Trophoblast cell (in vitro differentiated cells and primary cell): ENCODE measurements around the gene AMBRA1.

ENCODE experiments used
- DNase-seq, 2 donors: peaks; one replicate each; pipeline ENCODE4 v3.0.0-alpha.2; 2016
- H2AFZ ChIP-seq: 2 replicates; pipeline ENCODE4 v1.6.1; 2013; ENCODE audit warnings: low read length, moderate library complexity, mild to moderate bottlenecking; ENCODE audit not compliant: insufficient read depth, poor library complexity
- H2AK5ac ChIP-seq: 2 replicates; pipeline ENCODE4 v1.6.1; 2013; ENCODE audit warnings: mild to moderate bottlenecking, low read length
- H2BK120ac ChIP-seq: 2 replicates; pipeline ENCODE4 v1.6.1; 2013; ENCODE audit warnings: low read length, mild to moderate bottlenecking, moderate library complexity; ENCODE audit not compliant: insufficient read depth, poor library complexity
- H2BK12ac ChIP-seq: 2 replicates; pipeline ENCODE4 v1.6.1; 2013; ENCODE audit warnings: mild to moderate bottlenecking, low read length, moderate library complexity
- H2BK5ac ChIP-seq: 2 replicates; pipeline ENCODE4 v1.6.1; 2013; ENCODE audit warnings: low read length, low read depth, moderate library complexity, mild to moderate bottlenecking; ENCODE audit not compliant: poor library complexity
- H3K14ac ChIP-seq: 2 replicates; pipeline ENCODE4 v1.6.1; 2013; ENCODE audit warnings: mild to moderate bottlenecking, low read length
- H3K18ac ChIP-seq: 2 replicates; pipeline ENCODE4 v1.6.1; 2013; ENCODE audit warnings: mild to moderate bottlenecking, low read length
- H3K23ac ChIP-seq: 2 replicates; pipeline ENCODE4 v1.6.1; 2013; ENCODE audit warnings: low read length
- H3K27ac ChIP-seq: 2 replicates; pipeline ENCODE4 v1.5.1; 2013; ENCODE audit warnings: low read depth, mild to moderate bottlenecking, inconsistent platforms, low read length, moderate library complexity
- H3K27me3 ChIP-seq: 2 replicates; pipeline ENCODE4 v1.6.1; 2013; ENCODE audit warnings: inconsistent platforms, mild to moderate bottlenecking, low read length, moderate library complexity; ENCODE audit not compliant: insufficient read depth
- H3K36me3 ChIP-seq, 2 experiments: 1 replicate in 1 of 2; 2 replicates in 1 of 2; pipeline ENCODE4 v1.6.1; 2013; ENCODE audit warnings: low read length in 2 of 2, mild to moderate bottlenecking in 2 of 2, moderate library complexity in 1 of 2; ENCODE audit not compliant: insufficient read depth in 2 of 2, control insufficient read depth in 1 of 2
- H3K4ac ChIP-seq: 2 replicates; pipeline ENCODE4 v1.6.1; 2013; ENCODE audit warnings: low read depth, mild to moderate bottlenecking, low read length, moderate library complexity
- H3K4me1 ChIP-seq, 2 experiments: 1 replicate in 1 of 2; 2 replicates in 1 of 2; pipeline ENCODE4 v1.6.1; 2013; ENCODE audit warnings: low read length in 2 of 2, mild to moderate bottlenecking in 2 of 2, moderate library complexity in 1 of 2; ENCODE audit not compliant: insufficient read depth in 2 of 2, control insufficient read depth in 1 of 2
- H3K4me2 ChIP-seq: 2 replicates; pipeline ENCODE4 v1.6.1; 2013; ENCODE audit warnings: inconsistent platforms, mild to moderate bottlenecking, low read length, moderate library complexity
- H3K4me3 ChIP-seq: 2 replicates; pipeline ENCODE4 v1.5.1; 2013; ENCODE audit warnings: mild to moderate bottlenecking, low read depth, low read length, inconsistent platforms
- H3K79me1 ChIP-seq: one replicate; pipeline ENCODE4 v1.6.1; 2013; ENCODE audit warnings: low read length
- H3K79me2 ChIP-seq: 2 replicates; pipeline ENCODE4 v1.6.1; 2013; ENCODE audit warnings: low read length, mild to moderate bottlenecking; ENCODE audit not compliant: control insufficient read depth, insufficient read depth, poor library complexity
- H3K9ac ChIP-seq: 2 replicates; pipeline ENCODE4 v1.6.1; 2013; ENCODE audit warnings: mild to moderate bottlenecking, low read length
- H3K9me3 ChIP-seq: 2 replicates; pipeline ENCODE4 v1.6.1; 2013; ENCODE audit warnings: low read depth, mild to moderate bottlenecking, control low read depth, inconsistent platforms, low read length; ENCODE audit not compliant: insufficient read depth
- H4K12ac ChIP-seq: 2 replicates; pipeline ENCODE4 v1.6.1; 2013; ENCODE audit warnings: low read depth, mild to moderate bottlenecking, low read length, moderate library complexity
- H4K8ac ChIP-seq: 2 replicates; pipeline ENCODE4 v1.6.1; 2013; ENCODE audit warnings: low read depth, mild to moderate bottlenecking, low read length, moderate library complexity
- H4K91ac ChIP-seq: one replicate; pipeline ENCODE4 v1.6.1; 2013; ENCODE audit warnings: low read depth, mild to moderate bottlenecking, low read length, moderate library complexity
- WGBS: extraction: QIAGEN DNeasy Blood & Tissue Kit; methylation state at CpG from one replicate; pipeline ENCODE4 v1.1.7; 2013; ENCODE audit warnings: missing lambda C conversion rate; ENCODE audit not compliant: insufficient read length, insufficient coverage; ENCODE audit errors: extremely low coverage; 5-methylcytosine and 5-hydroxymethylcytosine counted together

AMBRA1 gene

DNA sequence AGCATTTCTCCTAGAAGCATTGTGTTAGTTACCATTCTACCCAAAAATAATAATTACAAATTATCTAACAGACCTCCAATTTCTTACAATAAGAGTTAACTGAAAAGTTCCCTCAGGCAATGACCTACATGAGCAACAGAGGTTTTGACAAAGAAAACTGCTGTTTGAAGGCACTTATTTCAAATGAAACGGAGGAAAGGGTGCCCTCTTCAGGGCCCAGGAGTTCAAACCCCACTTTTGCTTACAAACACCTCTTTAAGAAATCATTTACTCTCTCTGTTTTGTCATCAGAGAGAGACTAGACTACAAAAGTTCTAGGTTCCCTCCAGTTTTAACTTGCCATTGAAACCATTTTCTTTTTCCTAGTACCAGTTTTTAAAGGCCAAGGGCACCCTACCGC, 56.7 kb downstream of the AMBRA1 start:
- Histone ChIP-seq H3K4me3 (no peak overlapping the region), H3K14ac (no peak overlapping the region), H3K18ac (no peak overlapping the region), H3K27me3 (no peaks in the 10 kb centered on the region), H2BK120ac (no peak overlapping the region), H2BK12ac (no peak overlapping the region), H3K79me1 (no peaks in the 10 kb centered on the region), H4K91ac (no peak overlapping the region), H3K4me2 (no peak overlapping the region), H3K27ac (no peak overlapping the region), H4K8ac (no peak overlapping the region), H2AFZ (no peak overlapping the region), H2AK5ac (no peak overlapping the region), H2BK5ac (no peak overlapping the region), H3K9ac (no peak overlapping the region), H3K9me3 (no peaks in the 10 kb centered on the region), H3K23ac (no peak overlapping the region), H3K79me2 (no peaks in the 10 kb centered on the region), H3K36me3 (peaks cover 6 to 10% of the 10 kb centered on the region in 2 experiments), H3K4ac (no peak overlapping the region), H4K12ac (no peak overlapping the region), H3K4me1 (no peaks in the 10 kb centered on the region)
- no peak for DNase-seq
- no CpG with 5 or more reads among the region's 2 CpGs for WGBS

DNA sequence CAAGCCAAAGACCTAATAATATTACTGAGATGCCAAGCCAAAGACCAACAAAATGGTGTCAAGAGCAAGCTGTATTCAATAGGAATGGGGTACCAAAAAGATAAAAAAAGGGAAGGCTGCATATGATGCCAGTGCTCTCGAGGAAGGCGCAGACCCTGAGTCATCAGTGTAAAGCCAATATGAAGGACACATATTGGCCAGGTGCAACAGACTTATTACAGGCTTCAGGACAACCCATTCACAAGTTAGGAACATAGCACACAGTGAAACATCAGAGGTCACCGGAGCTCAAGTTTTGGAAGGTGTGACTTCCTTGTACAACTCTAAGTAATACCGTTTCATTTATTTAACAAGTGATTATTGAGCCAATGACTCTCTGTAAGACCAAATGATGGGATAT, 58.1 kb downstream of the AMBRA1 start:
- H4K91ac ChIP-seq = no peak overlapping the region
- no peak overlapping the region for H3K9ac ChIP-seq
- no peak overlapping the region for H2BK5ac ChIP-seq
- no peak overlapping the region for H2AK5ac ChIP-seq
- H3K79me1 ChIP-seq = no peaks in the 10 kb centered on the region
- H3K27me3 ChIP-seq = no peaks in the 10 kb centered on the region
- no peak overlapping the region for H3K23ac ChIP-seq
- H2AFZ ChIP-seq = no peak overlapping the region
- no peaks in the 10 kb centered on the region for H3K4me1 ChIP-seq
- H4K12ac ChIP-seq = no peak overlapping the region
- H3K9me3 ChIP-seq = no peaks in the 10 kb centered on the region
- H2BK120ac ChIP-seq = no peak overlapping the region
- WGBS = no CpG with 5 or more reads among the region's 4 CpGs
- no peak overlapping the region for H4K8ac ChIP-seq
- H3K14ac ChIP-seq = no peak overlapping the region
- no peak overlapping the region for H3K4me3 ChIP-seq
- peak overlapping the region; percentile 64 for H3K4ac ChIP-seq
- no peak overlapping the region for H3K4me2 ChIP-seq
- H2BK12ac ChIP-seq = no peak overlapping the region
- no peak overlapping the region for H3K27ac ChIP-seq
- no peaks in the 10 kb centered on the region for H3K79me2 ChIP-seq
- no peak overlapping the region for H3K18ac ChIP-seq
- H3K36me3 ChIP-seq = no peaks in the 10 kb centered on the region
- no peak for DNase-seq

DNA sequence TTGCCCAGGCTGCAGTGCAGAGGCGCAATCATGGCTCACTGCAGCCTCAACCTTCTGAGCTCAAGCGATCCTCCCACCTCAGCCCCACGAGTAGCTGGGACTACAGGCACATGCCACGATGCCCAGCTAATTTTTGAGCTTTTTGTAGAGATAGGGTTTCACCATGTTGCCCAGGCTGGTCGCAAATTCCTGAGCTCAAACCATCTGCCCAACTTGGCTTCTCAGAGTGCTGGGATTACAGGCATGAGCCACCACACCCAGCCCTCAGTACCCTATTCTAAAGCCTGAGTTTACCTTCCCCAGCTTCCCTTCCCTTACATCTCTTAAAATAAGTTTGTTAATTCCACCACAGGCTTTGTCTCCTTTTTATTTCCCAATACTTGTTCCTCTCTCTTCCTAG, 59.1 kb downstream of the AMBRA1 start:
- Histone ChIP-seq H3K9me3 (no peaks in the 10 kb centered on the region), H3K14ac (no peak overlapping the region), H3K9ac (no peak overlapping the region), H3K4me1 (no peaks in the 10 kb centered on the region), H3K27ac (no peak overlapping the region), H4K91ac (no peak overlapping the region), H3K4me3 (no peak overlapping the region), H2AK5ac (no peak overlapping the region), H2BK5ac (no peak overlapping the region), H3K23ac (no peak overlapping the region), H4K8ac (no peak overlapping the region), H2BK120ac (no peak overlapping the region), H3K79me2 (no peaks in the 10 kb centered on the region), H2BK12ac (no peak overlapping the region), H3K36me3 (no peaks in the 10 kb centered on the region), H2AFZ (no peak overlapping the region), H3K4me2 (no peak overlapping the region), H3K27me3 (no peaks in the 10 kb centered on the region), H3K79me1 (no peaks in the 10 kb centered on the region), H3K18ac (no peak overlapping the region), H4K12ac (no peak overlapping the region), H3K4ac (no peak overlapping the region)
- no peak for DNase-seq
- no CpG with 5 or more reads among the region's 5 CpGs for WGBS

GRCh38 chr11:46533396-46534100, 60.3 kb downstream of the AMBRA1 start:
- Histone ChIP-seq H3K4ac (no peak overlapping the region), H3K9ac (peak overlapping the region; percentile 7), H3K27me3 (no peaks in the 10 kb centered on the region), H2AK5ac (no peak overlapping the region), H3K36me3 (no peaks in the 10 kb centered on the region), H2AFZ (no peak overlapping the region), H2BK12ac (no peak overlapping the region), H3K9me3 (no peaks in the 10 kb centered on the region), H4K12ac (no peak overlapping the region), H3K23ac (no peak overlapping the region), H4K8ac (no peak overlapping the region), H3K4me3 (no peak overlapping the region), H2BK120ac (no peak overlapping the region), H4K91ac (no peak overlapping the region), H2BK5ac (no peak overlapping the region), H3K4me1 (no peaks in the 10 kb centered on the region), H3K4me2 (no peak overlapping the region), H3K79me2 (no peaks in the 10 kb centered on the region), H3K79me1 (no peaks in the 10 kb centered on the region), H3K27ac (no peak overlapping the region), H3K14ac (no peak overlapping the region), H3K18ac (no peak overlapping the region)
- WGBS = no CpG with 5 or more reads among the region's 9 CpGs
- no peak for DNase-seq
